Spleen (tissue), 11 donors: Measurements from ENCODE around the gene GRIK5. TPM values are rescaled to one million over a fixed set of nuclear protein-coding genes. Genes with fewer than 3 reads are reported as not detected.

Source experiments
- DNase-seq: peaks from one replicate; pipeline ENCODE4 v3.0.0-alpha.2; 2020
- H3K27ac ChIP-seq, 8 donors: fragments of 200-600 bp; sonication (generic) in 7 of 8; 1 replicate in 4 of 8; 2 replicates in 4 of 8; pipeline versions ENCODE4 v1.5.0 to v1.8.0; 2016 to 2021; ENCODE audit warnings: inconsistent platforms in 4 of 8, mild to moderate bottlenecking in 4 of 8, moderate library complexity in 1 of 8
- H3K27me3 ChIP-seq, 7 donors: fragments of 200-600 bp; sonication (generic) in 6 of 7; replicated peaks in 1 of 7; 1 replicate in 4 of 7; 2 replicates in 3 of 7; pipeline versions ENCODE4 v1.5.0 to v1.8.0; 2016 to 2021; ENCODE audit warnings: inconsistent platforms in 3 of 7, mild to moderate bottlenecking in 1 of 7
- H3K36me3 ChIP-seq, 6 donors: fragments of 200-600 bp; sonication (generic) in 5 of 6; 1 replicate in 4 of 6; 2 replicates in 2 of 6; pipeline versions ENCODE4 v1.5.0 to v1.8.0; 2016 to 2021; ENCODE audit warnings: inconsistent platforms in 2 of 6
- H3K4me1 ChIP-seq, 6 donors: fragments of 200-600 bp; sonication (generic) in 5 of 6; 1 replicate in 3 of 6; 2 replicates in 3 of 6; pipeline versions ENCODE4 v1.5.0 to v1.8.0; 2016 to 2021; ENCODE audit warnings: inconsistent platforms in 3 of 6
- H3K4me3 ChIP-seq, 8 donors: fragments of 200-600 bp; sonication (generic) in 7 of 8; 1 replicate in 4 of 8; 2 replicates in 4 of 8; pipeline versions ENCODE4 v1.5.0 to v1.8.0; 2016 to 2021; ENCODE audit warnings: inconsistent platforms in 4 of 8, mild to moderate bottlenecking in 4 of 8, moderate library complexity in 2 of 8
- H3K9me3 ChIP-seq, 8 donors: fragments of 200-600 bp; sonication (generic) in 7 of 8; 1 replicate in 4 of 8; 2 replicates in 4 of 8; pipeline versions ENCODE4 v1.5.0 to v1.8.0; 2016 to 2021; ENCODE audit warnings: inconsistent platforms in 4 of 8
- POLR2A ChIP-seq, 3 donors: fragments of 450-650 bp; IDR thresholded peaks; one replicate each; pipeline ENCODE4 v1.5.1; 2017; ENCODE audit warnings: antibody characterized with exemption in 3 of 3, mild to moderate bottlenecking in 1 of 3
- POLR2AphosphoS5 ChIP-seq, 3 donors: sonication (generic); formaldehyde crosslinking; IDR thresholded peaks; one replicate each; pipeline ENCODE4 v1.5.1; 2017; ENCODE audit warnings: antibody characterized with exemption in 3 of 3
- WGBS, 5 donors: extraction: QIAGEN DNeasy Blood & Tissue Kit in 3 of 5; methylation state at CpG; one replicate each; pipeline versions ENCODE4 v1.1.5 to v1.1.7; 2013 to 2018; 5-methylcytosine and 5-hydroxymethylcytosine counted together
- intact Hi-C: fragments of 100-400 bp; cut with DNase I; formaldehyde crosslinking; loops from one replicate; pipeline ENCODE4 v1.15.0; 2023; ENCODE audit warnings: low total_unique reads
- polyA plus RNA-seq, 3 donors: library from polyadenylated mRNA; stranded (reverse); fragments of 200-250 nt; gene quantifications; one replicate each; pipeline ENCODE4 v1.2.1, GENCODE V29; 2013
- total RNA-seq, 7 donors: library from RNA; depleted of rRNA in 3 of 7; stranded (reverse); fragments of >200 nt in 3 of 7; fragmentation: NEBNext Ultra II Directional in 4 of 7; extraction: Animal tissue kit (Norgen Biotek cat#: 25700) in 4 of 7; gene quantifications; one replicate each; pipeline versions ENCODE4 v1.1.0 to v1.2.1, GENCODE V29; 2016 to 2021
- TF ChIP-seq, protein P1 (sequence below), 11 experiments: fragments of 200-600 bp in 7 of 11; fragments of 450-650 bp in 4 of 11; sonication (generic) in 4 of 11; IDR thresholded peaks in 8 of 11; conservative IDR thresholded peaks in 3 of 11; 1 replicate in 7 of 11; 2 replicates in 4 of 11; pipeline versions ENCODE4 v1.4.0 to v1.8.0; 2016 to 2021; ENCODE audit warnings: antibody characterized with exemption in 11 of 11, inconsistent platforms in 4 of 11, mild to moderate bottlenecking in 1 of 11
- donor health status: healthy with polysubstance abuse.
- donor health status: DM: no; HTN: no; CAD: no; lungs with moderate emphysema.
- donor health status: DM: no; HTN: no; CAD: no.
- donor health status: Bipolar disorder and iron deficiency.
- donor health status: healthy.
- donor health status: DM: no; HTN: no; CAD: no.
- donor health status: DM: yes; HTN: yes; CAD: no.

The GRIK5 gene
- total and polyA plus RNA-seq, 10 donors: 0.94 to 4.7 (median 2.1) TPM

DNA sequence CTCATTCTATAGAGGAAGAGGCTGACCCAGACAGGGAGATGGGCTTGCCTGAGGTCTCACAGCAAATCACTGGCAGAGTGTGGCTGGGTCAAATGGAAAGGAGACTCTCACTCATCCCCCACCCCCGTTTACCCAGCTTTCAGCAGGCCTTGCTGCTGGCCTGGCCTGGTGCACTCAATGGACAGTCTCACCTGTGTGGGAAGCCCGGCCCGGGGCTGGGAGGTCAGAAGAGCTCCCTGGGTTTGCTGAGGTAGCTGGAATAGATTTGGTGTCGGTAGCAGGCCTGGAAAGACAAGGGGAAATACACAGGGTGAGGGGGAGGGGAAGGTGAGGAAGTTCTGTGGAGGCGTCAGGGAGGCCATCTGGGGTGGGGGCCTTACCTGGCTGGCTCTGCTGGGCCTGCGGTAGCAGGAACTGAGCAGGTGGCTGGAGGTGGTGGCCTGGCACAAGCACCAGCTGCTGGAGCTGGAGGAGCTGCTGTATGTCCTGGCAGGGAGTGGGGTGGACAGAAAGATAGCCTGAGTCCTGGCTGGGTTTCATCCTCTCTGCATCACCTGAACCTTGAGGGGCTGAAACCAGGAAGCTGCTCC, 29.4 kb upstream of the GRIK5 start:
- WGBS, 5 donors: 68 to 78% (median 73%) methylated on average over 6 of the region's 6 CpGs
- no peak for DNase-seq
- intact Hi-C loops: no loop called here
- H3K27ac ChIP-seq: no peak overlapping the region
- no peaks in the 10 kb centered on the region for H3K9me3 ChIP-seq
- H3K4me1 ChIP-seq: peaks cover 0 to 3% (median under 1%) of the 10 kb centered on the region in 6 donors
- TF ChIP-seq POLR2AphosphoS5 (IDR thresholded peaks at IDR 0.05): no peak
- TF ChIP-seq, protein P1, sequence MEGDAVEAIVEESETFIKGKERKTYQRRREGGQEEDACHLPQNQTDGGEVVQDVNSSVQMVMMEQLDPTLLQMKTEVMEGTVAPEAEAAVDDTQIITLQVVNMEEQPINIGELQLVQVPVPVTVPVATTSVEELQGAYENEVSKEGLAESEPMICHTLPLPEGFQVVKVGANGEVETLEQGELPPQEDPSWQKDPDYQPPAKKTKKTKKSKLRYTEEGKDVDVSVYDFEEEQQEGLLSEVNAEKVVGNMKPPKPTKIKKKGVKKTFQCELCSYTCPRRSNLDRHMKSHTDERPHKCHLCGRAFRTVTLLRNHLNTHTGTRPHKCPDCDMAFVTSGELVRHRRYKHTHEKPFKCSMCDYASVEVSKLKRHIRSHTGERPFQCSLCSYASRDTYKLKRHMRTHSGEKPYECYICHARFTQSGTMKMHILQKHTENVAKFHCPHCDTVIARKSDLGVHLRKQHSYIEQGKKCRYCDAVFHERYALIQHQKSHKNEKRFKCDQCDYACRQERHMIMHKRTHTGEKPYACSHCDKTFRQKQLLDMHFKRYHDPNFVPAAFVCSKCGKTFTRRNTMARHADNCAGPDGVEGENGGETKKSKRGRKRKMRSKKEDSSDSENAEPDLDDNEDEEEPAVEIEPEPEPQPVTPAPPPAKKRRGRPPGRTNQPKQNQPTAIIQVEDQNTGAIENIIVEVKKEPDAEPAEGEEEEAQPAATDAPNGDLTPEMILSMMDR (IDR thresholded peaks at IDR 0.05 in 8 of 11, conservative IDR thresholded peaks at IDR 0.05 in 3 of 11): no peak
- no peak for TF ChIP-seq POLR2A (IDR thresholded peaks at IDR 0.05)
- peaks cover 0 to 95% (median 39%) of the 10 kb centered on the region in 6 donors for H3K36me3 ChIP-seq
- no peak overlapping the region for H3K4me3 ChIP-seq
- peaks cover 0 to 7% (median 0%) of the 10 kb centered on the region in 7 donors for H3K27me3 ChIP-seq

DNA sequence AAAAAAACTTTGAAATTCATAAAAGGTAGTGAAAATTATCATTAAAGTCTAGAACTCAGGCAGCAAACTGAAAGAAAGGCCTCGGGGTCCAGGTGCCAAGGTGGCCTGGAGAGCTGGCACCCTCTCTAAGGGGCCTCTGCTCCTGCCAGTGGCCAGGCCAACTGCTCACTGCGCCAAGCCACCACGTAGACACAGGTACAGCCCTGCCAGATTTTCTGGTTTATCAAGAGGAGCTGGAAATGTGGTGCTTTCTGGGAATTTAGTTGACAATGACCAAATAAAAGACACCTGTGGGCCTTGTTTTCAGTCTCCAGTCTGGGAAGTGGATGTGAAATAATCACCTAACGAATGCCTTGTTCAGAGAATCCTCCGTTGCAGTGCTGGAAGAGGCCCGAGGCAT, 28.8 kb upstream of the GRIK5 start:
- intact Hi-C loops: no loop called here
- no peak overlapping the region for H3K4me3 ChIP-seq
- H3K27me3 ChIP-seq: peaks cover 0 to 7% (median 0%) of the 10 kb centered on the region in 7 donors
- H3K27ac ChIP-seq: no peak overlapping the region
- peaks cover 0 to 8% (median 6%) of the 10 kb centered on the region in 6 donors for H3K4me1 ChIP-seq
- 91 to 95% (median 94%) methylated on average over 6 of the region's 6 CpGs for WGBS, 5 donors
- no peaks in the 10 kb centered on the region for H3K9me3 ChIP-seq
- TF ChIP-seq, protein P1 (IDR thresholded peaks at IDR 0.05 in 8 of 11, conservative IDR thresholded peaks at IDR 0.05 in 3 of 11): no peak
- TF ChIP-seq POLR2AphosphoS5 (IDR thresholded peaks at IDR 0.05) (no peak), POLR2A (IDR thresholded peaks at IDR 0.05) (no peak)
- DNase-seq: no peak
- H3K36me3 ChIP-seq: peaks cover 0 to 95% (median 46%) of the 10 kb centered on the region in 6 donors

DNA sequence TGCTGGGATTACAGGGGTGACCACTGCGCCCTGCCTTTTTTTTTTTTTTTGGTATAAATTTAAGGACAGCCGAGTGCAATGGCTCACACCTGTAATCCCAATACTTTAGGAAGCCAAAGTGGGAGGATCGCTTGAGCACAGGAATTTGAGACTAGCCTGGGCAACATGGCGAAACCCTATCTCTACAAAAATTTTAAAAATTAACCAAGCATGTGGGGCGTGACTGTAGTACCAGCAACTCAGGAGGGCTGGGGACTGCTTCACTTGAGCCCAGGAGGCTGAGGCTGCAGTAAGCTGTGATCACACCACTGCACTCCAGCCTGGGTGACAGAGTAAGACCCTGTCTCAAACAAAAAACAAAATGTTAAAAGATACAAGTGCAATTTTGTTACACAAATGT, 27.5 kb upstream of the GRIK5 start:
- peaks cover 0 to 21% (median 13%) of the 10 kb centered on the region in 6 donors for H3K4me1 ChIP-seq
- TF ChIP-seq POLR2AphosphoS5 (IDR thresholded peaks at IDR 0.05): no peak
- TF ChIP-seq, protein P1 (IDR thresholded peaks at IDR 0.05 in 8 of 11, conservative IDR thresholded peaks at IDR 0.05 in 3 of 11): no peak
- TF ChIP-seq POLR2A (IDR thresholded peaks at IDR 0.05): no peak
- 91 to 98% (median 96%) methylated on average over 5 of the region's 5 CpGs for WGBS, 5 donors
- no peak for DNase-seq
- H3K27ac ChIP-seq: no peak overlapping the region
- intact Hi-C loops: no loop called here
- peaks cover 0 to 95% (median 51%) of the 10 kb centered on the region in 6 donors for H3K36me3 ChIP-seq
- peaks cover 0 to 7% (median 0%) of the 10 kb centered on the region in 7 donors for H3K27me3 ChIP-seq
- H3K9me3 ChIP-seq: no peaks in the 10 kb centered on the region
- H3K4me3 ChIP-seq: no peak overlapping the region

DNA sequence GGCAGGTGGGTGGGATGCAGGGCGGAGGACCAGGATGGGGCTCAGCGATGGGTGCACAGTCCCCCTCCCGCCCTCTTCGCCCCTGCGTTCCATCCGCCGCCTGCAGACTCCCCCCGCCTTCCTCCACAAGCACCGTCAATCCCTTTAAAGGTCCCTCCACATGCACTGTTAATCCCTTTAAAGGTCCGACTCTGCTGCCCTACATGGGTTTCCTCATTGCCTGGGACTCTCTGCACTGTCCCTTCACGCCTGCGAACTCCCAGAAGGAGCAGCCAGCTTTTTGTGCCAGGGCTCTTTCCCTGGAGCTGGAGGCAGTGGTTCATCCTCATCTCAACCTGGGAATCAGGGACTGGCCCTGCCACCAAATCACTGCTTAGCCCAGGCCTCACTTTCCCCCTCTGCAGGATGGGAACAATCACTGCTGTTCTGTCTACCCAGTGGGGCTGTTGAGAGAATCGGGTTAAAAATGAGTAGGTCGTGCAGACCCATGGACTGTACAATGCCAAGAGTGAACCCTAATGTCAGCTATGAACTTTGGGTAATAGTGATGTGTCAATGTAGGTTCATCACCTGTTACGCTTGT, 26.3 kb upstream of the GRIK5 start:
- Histone ChIP-seq H3K27me3 (peaks cover 0 to 7% (median 0%) of the 10 kb centered on the region in 7 donors), H3K4me3 (no peak overlapping the region), H3K4me1 (peaks cover 4 to 33% (median 24%) of the 10 kb centered on the region in 6 donors), H3K36me3 (peaks cover 0 to 96% (median 52%) of the 10 kb centered on the region in 6 donors), H3K9me3 (no peaks in the 10 kb centered on the region), H3K27ac (no peak overlapping the region)
- TF ChIP-seq, protein P1 (IDR thresholded peaks at IDR 0.05 in 8 of 11, conservative IDR thresholded peaks at IDR 0.05 in 3 of 11): no peak
- no peak for TF ChIP-seq POLR2AphosphoS5 (IDR thresholded peaks at IDR 0.05)
- no peak for TF ChIP-seq POLR2A (IDR thresholded peaks at IDR 0.05)
- no peak for DNase-seq
- intact Hi-C loops: no loop called here
- WGBS, 5 donors: 62 to 87% (median 81%) methylated on average over 10 to 15 of the region's 15 CpGs
